ENCODE data around the gene SLC47A1. TPM values are rescaled to one million over a fixed set of nuclear protein-coding genes. Genes with fewer than 3 reads are reported as not detected.

SLC47A1 gene
- total and polyA plus RNA-seq, 2 of the 4 experiments (the other 2 are of a cell fraction) = not detected

GRCh38 chr17:19569785-19570543 lies 36.3 kb downstream of the SLC47A1 start:
- no peak overlapping the region for H3K4me2 ChIP-seq (ENCODE audit: low read depth, low read length)
- 73% methylated on average over 2 of the region's 3 CpGs; no CpG with 5 or more reads in 1 of the 2 experiments for WGBS, 2 experiments (ENCODE audit: extremely low coverage in 2 of 2, insufficient read length in 1 of 2)
- no TSS peak for BruUV-seq (replicated peaks)
- no peak overlapping the region for H2AK5ac ChIP-seq (ENCODE audit: low read depth, low read length)
- H2BK5ac ChIP-seq (ENCODE audit: low read depth, low read length, poor library complexity, severe bottlenecking) = no peak overlapping the region
- no peak overlapping the region for H2AK9ac ChIP-seq (replicated peaks; ENCODE audit: low read depth, low read length, poor library complexity)
- POLR2A ChIA-PET (ENCODE audit: unreplicated experiment) = interaction anchor here (0.6 kb wide), 1 partner anchor 14 kb away, joined by 3 read pairs; no protein-coding TSS in a partner anchor
- no peak overlapping the region for H3K9ac ChIP-seq (ENCODE audit: low read depth, low read length)
- no peak overlapping the region for H3K4ac ChIP-seq (ENCODE audit: low read depth, low read length)
- H2BK15ac ChIP-seq (ENCODE audit: low read depth, low read length) = no peak overlapping the region
- no peak for DNase-seq
- no peak overlapping the region for H3K4me3 ChIP-seq (ENCODE audit: insufficient read depth, low read depth, low read length)
- CTCF ChIA-PET = interaction anchor here (1.0 kb wide), 1 partner anchor 175 kb away, joined by 3 read pairs; no protein-coding TSS in a partner anchor
- H3K56ac ChIP-seq (ENCODE audit: extremely low read depth, insufficient read depth, low read length) = no peak overlapping the region
- no peak overlapping the region for H3K18ac ChIP-seq (ENCODE audit: low read depth, low read length)
- intact Hi-C loops (cut with micrococcal nuclease) = no loop called here
- H4K5ac ChIP-seq (ENCODE audit: low read depth, low read length) = no peak overlapping the region
- ATAC-seq (ENCODE audit: low read depth) = no peak
- dilution Hi-C loops (cut with HindIII; ENCODE audit: low sequenced_read_pairs, unreplicated experiment) = no loop called here
- no peak overlapping the region for H3K14ac ChIP-seq (replicated peaks; ENCODE audit: low read depth, low read length)
- H2BK20ac ChIP-seq (ENCODE audit: low read depth, low read length) = no peak overlapping the region
- H3K9me1 ChIP-seq (ENCODE audit: insufficient read depth, low read length) = no peaks in the 10 kb centered on the region
- H3K79me1 ChIP-seq (ENCODE audit: low read depth in 1 of 2, low read length in 2 of 2) = no peaks in the 10 kb centered on the region
- no peak overlapping the region for H3K23ac ChIP-seq (ENCODE audit: low read depth, low read length)
- no peak for TF ChIP-seq CHD1 (IDR thresholded peaks at IDR 0.05; ENCODE audit: low read depth, low read length)
- no peak for TF ChIP-seq CTCF (conservative IDR thresholded peaks at IDR 0.05; ENCODE audit: low read depth, low read length)
- no peak for TF ChIP-seq SMC3 (IDR thresholded peaks at IDR 0.05; ENCODE audit: low read depth, low read length)
- no peak for TF ChIP-seq MAFK (IDR thresholded peaks at IDR 0.05; ENCODE audit: low read depth, low read length)
- TF ChIP-seq RAD21 (IDR thresholded peaks at IDR 0.05; ENCODE audit: low read length) = no peak
- no peak for TF ChIP-seq MXI1 (IDR thresholded peaks at IDR 0.05; ENCODE audit: borderline replicate concordance, low read depth, low read length)
- no peak for TF ChIP-seq RCOR1 (IDR thresholded peaks at IDR 0.05; ENCODE audit: insufficient replicate concordance, low read length)
- no peak for TF ChIP-seq NFE2L2 (IDR thresholded peaks at IDR 0.05; ENCODE audit: low read depth, low read length)
- H3K4me1 ChIP-seq (ENCODE audit: control insufficient read depth, insufficient read depth, low read length) = no peaks in the 10 kb centered on the region
- in situ Hi-C loops (cut with MboI; ENCODE audit: low sequenced_read_pairs) = no loop called here
- no peak overlapping the region for H4K91ac ChIP-seq (ENCODE audit: insufficient read depth, low read depth, low read length)
- H3K27me3 ChIP-seq (ENCODE audit: control insufficient read depth, insufficient read depth, low read length) = peaks cover 36% of the 10 kb centered on the region
- H3K36me3 ChIP-seq (ENCODE audit: control insufficient read depth, insufficient read depth, low read length) = no peaks in the 10 kb centered on the region
- H2AFZ ChIP-seq (replicated peaks; ENCODE audit: low read length, poor library complexity) = no peak overlapping the region
- H2BK120ac ChIP-seq (ENCODE audit: low read depth, low read length) = no peak overlapping the region
- H3K9me3 ChIP-seq (ENCODE audit: control insufficient read depth, insufficient read depth, low read length) = no peaks in the 10 kb centered on the region
- H4K20me1 ChIP-seq (ENCODE audit: insufficient read depth, low read length) = no peaks in the 10 kb centered on the region
- H3K27ac ChIP-seq (ENCODE audit: insufficient read depth, low read length) = no peak overlapping the region
- no peak overlapping the region for H4K8ac ChIP-seq (ENCODE audit: low read depth in 2 of 2, low read length in 2 of 2)

Measured in IMR-90 (cell line).